Measurements from ENCODE around the gene TSPAN33. TPM values are rescaled to one million over a fixed set of nuclear protein-coding genes. Genes with fewer than 3 reads are reported as not detected.

The TSPAN33 gene
- total and polyA plus RNA-seq, 9 donors: 1.7 to 9.3 (median 6.0) TPM

DNA sequence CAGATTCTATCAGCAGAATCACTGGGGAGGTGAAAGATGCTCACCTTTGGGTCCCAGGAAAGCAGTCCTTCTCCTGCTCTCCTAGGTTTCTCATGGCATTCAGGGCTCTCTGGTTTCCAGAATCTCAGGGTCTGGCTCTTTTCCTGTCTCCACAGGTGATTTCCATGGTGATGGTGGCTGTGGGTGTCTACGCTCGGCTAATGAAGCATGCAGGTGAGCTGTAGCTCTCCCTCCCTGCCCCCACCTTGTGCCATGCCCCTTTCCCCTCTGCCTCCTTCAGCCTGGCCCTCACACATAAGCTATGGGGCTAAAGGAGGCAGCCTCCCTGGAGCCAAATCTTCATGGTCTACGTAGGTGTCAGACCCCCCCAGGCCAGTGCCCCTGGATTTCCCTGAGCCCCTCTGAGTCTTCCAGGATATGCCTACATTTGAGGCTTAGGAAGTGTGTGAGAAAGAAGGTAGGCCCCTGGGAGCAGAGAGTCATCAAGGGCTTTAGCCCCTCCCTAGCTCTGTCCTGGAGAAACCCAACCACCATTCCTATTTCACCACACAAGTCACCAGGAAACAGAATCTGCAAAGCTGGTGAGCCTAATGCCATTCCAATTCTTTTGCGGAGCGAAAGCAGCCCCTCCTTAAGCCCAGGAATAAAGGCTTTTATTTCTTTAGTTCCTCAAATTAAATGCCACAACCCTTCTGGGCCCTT, 17.2 kb downstream of the TSPAN33 start:
- H3K36me3 ChIP-seq: no peaks in the 10 kb centered on the region
- H3K4me1 ChIP-seq (ENCODE audit: insufficient read depth): no peaks in the 10 kb centered on the region
- intact Hi-C loops (cut with DNase I): loop anchor here (2.0 to 5.0 kb wide), 3 partner anchors 49 to 51 kb away; no protein-coding TSS in a partner anchor
- no peak overlapping the region for H3K4me3 ChIP-seq
- no peaks in the 10 kb centered on the region for H3K27me3 ChIP-seq
- WGBS, 3 donors: 86 to 96% (median 87%) methylated on average over 5 of the region's 5 CpGs
- TF ChIP-seq, protein P1, sequence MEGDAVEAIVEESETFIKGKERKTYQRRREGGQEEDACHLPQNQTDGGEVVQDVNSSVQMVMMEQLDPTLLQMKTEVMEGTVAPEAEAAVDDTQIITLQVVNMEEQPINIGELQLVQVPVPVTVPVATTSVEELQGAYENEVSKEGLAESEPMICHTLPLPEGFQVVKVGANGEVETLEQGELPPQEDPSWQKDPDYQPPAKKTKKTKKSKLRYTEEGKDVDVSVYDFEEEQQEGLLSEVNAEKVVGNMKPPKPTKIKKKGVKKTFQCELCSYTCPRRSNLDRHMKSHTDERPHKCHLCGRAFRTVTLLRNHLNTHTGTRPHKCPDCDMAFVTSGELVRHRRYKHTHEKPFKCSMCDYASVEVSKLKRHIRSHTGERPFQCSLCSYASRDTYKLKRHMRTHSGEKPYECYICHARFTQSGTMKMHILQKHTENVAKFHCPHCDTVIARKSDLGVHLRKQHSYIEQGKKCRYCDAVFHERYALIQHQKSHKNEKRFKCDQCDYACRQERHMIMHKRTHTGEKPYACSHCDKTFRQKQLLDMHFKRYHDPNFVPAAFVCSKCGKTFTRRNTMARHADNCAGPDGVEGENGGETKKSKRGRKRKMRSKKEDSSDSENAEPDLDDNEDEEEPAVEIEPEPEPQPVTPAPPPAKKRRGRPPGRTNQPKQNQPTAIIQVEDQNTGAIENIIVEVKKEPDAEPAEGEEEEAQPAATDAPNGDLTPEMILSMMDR (IDR thresholded peaks at IDR 0.05): no peak
- TF ChIP-seq POLR2A (IDR thresholded peaks at IDR 0.05): no peak
- TF ChIP-seq EP300 (IDR thresholded peaks at IDR 0.05): no peak
- no peak overlapping the region for H3K27ac ChIP-seq
- no peaks in the 10 kb centered on the region for H3K9me3 ChIP-seq
- no peak for DNase-seq

GRCh38 chr7:129162732-129163131, 18.2 kb downstream of the TSPAN33 start:
- no peak for DNase-seq
- no peaks in the 10 kb centered on the region for H3K9me3 ChIP-seq
- WGBS, 3 donors: 78 to 83% (median 82%) methylated on average over 5 of the region's 5 CpGs
- no peak overlapping the region for H3K4me3 ChIP-seq
- intact Hi-C loops (cut with DNase I): loop anchor here (2.0 to 5.0 kb wide), 3 partner anchors 48 to 50 kb away; no protein-coding TSS in a partner anchor
- H3K4me1 ChIP-seq (ENCODE audit: insufficient read depth): no peaks in the 10 kb centered on the region
- TF ChIP-seq, protein P1 (IDR thresholded peaks at IDR 0.05): no peak
- no peak for TF ChIP-seq POLR2A (IDR thresholded peaks at IDR 0.05)
- TF ChIP-seq EP300 (IDR thresholded peaks at IDR 0.05): no peak
- no peaks in the 10 kb centered on the region for H3K27me3 ChIP-seq
- H3K27ac ChIP-seq: no peak overlapping the region
- no peaks in the 10 kb centered on the region for H3K36me3 ChIP-seq

GRCh38 chr7:129163875-129164544, 19.5 kb downstream of the TSPAN33 start:
- TF ChIP-seq, protein P1 (IDR thresholded peaks at IDR 0.05): peak; percentile 60 to 96 (median 75)
- no peak for TF ChIP-seq EP300 (IDR thresholded peaks at IDR 0.05)
- H3K27me3 ChIP-seq: no peaks in the 10 kb centered on the region
- intact Hi-C loops (cut with DNase I): loop anchor here (2.0 to 5.0 kb wide), 3 partner anchors 47 to 49 kb away; no protein-coding TSS in a partner anchor
- H3K9me3 ChIP-seq: no peaks in the 10 kb centered on the region
- H3K4me3 ChIP-seq: no peak overlapping the region
- peaks cover 5% of the 10 kb centered on the region for H3K4me1 ChIP-seq (ENCODE audit: insufficient read depth)
- DNase-seq: no peak
- WGBS, 3 donors: 57 to 60% (median 59%) methylated on average over 11 of the region's 11 CpGs
- H3K27ac ChIP-seq: no peak overlapping the region
- H3K36me3 ChIP-seq: no peaks in the 10 kb centered on the region

GRCh38 chr7:129166745-129167144, 22.2 kb downstream of the TSPAN33 start:
- H3K4me1 ChIP-seq (ENCODE audit: insufficient read depth): peaks cover 5% of the 10 kb centered on the region
- H3K27me3 ChIP-seq: no peaks in the 10 kb centered on the region
- DNase-seq: no peak
- H3K9me3 ChIP-seq: no peaks in the 10 kb centered on the region
- intact Hi-C loops (cut with DNase I): no loop called here
- H3K36me3 ChIP-seq: no peaks in the 10 kb centered on the region
- no peak overlapping the region for H3K27ac ChIP-seq
- no peak overlapping the region for H3K4me3 ChIP-seq
- WGBS, 3 donors: 90 to 97% (median 94%) methylated on average over 4 of the region's 4 CpGs
- TF ChIP-seq EP300 (IDR thresholded peaks at IDR 0.05): no peak

DNA sequence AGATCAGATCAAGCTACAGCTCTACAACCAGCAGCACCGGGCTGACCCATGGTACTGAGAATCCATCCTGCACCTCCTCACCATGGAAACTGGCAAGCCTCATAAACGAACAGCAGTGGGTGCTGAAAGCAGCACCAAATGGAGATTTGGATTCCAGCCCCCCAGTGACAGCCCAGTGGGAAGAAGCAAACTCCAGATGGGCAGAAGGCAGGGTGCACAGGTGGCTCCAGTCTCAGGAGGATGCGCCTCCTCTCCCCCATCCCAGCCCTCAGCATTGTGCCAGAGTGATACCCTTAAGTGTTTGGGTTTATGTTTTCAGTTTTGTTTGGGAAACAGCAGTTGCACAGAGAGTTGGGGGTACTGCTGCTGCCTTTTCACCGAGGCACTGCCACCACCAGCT, 23.3 kb downstream of the TSPAN33 start:
- peaks cover 5% of the 10 kb centered on the region for H3K4me1 ChIP-seq (ENCODE audit: insufficient read depth)
- intact Hi-C loops (cut with DNase I): no loop called here
- H3K36me3 ChIP-seq: no peaks in the 10 kb centered on the region
- DNase-seq: no peak
- no peak overlapping the region for H3K27ac ChIP-seq
- no peaks in the 10 kb centered on the region for H3K9me3 ChIP-seq
- H3K27me3 ChIP-seq: no peaks in the 10 kb centered on the region
- TF ChIP-seq, protein P1 (IDR thresholded peaks at IDR 0.05): no peak
- no peak for TF ChIP-seq EP300 (IDR thresholded peaks at IDR 0.05)
- TF ChIP-seq POLR2A (IDR thresholded peaks at IDR 0.05): no peak
- WGBS, 3 donors: 60 to 63% (median 62%) methylated on average over 4 of the region's 4 CpGs
- H3K4me3 ChIP-seq: no peak overlapping the region
